ENCODE results near the gene ACOT13. TPM values are rescaled to one million over a fixed set of nuclear protein-coding genes. Genes with fewer than 3 reads are reported as not detected.
"Not testable (repeated sequence)": the region's sequence is repeated elsewhere in the genome, so short reads cannot be mapped to it uniquely, and the experiment has no call there.

ACOT13 gene
- total RNA-seq, 4 donors from 2014 or later, result 4.8 to 14.7 (median 10.9) TPM

DNA sequence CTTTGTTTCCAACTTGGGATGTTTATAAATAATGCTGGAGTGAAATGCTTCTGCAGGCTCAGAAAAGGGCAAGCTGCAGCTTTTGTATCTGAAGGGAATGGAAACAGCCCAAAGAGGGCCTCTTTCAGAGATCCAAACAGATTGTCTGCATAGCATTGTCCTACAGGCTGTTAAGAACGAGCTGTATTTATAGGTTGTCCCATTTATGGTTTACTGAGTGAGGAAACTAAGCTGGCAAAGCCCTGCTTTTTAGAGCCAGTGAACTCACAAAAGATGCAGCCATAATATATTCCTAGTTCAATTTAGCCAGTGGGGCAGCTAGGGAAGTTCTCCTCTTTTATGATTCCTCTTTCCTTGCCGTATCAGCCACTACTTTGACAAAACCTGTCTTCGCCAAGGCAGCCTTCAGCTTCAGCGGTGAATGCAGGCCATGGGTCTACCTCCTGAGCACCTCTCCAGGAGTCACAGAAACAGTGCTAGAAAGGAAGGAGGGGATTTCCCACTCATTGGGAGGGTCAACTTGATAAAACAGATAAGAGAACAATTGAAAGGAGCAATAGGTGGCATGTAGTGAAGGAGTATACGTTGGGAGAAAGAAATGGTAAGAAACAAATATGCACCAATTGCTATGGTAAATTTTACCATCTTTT is 35.9 kb upstream of the ACOT13 start:
- no peak for DNase-seq (ENCODE audit: low spot score in 2 of 2)
- TF ChIP-seq, protein P1, sequence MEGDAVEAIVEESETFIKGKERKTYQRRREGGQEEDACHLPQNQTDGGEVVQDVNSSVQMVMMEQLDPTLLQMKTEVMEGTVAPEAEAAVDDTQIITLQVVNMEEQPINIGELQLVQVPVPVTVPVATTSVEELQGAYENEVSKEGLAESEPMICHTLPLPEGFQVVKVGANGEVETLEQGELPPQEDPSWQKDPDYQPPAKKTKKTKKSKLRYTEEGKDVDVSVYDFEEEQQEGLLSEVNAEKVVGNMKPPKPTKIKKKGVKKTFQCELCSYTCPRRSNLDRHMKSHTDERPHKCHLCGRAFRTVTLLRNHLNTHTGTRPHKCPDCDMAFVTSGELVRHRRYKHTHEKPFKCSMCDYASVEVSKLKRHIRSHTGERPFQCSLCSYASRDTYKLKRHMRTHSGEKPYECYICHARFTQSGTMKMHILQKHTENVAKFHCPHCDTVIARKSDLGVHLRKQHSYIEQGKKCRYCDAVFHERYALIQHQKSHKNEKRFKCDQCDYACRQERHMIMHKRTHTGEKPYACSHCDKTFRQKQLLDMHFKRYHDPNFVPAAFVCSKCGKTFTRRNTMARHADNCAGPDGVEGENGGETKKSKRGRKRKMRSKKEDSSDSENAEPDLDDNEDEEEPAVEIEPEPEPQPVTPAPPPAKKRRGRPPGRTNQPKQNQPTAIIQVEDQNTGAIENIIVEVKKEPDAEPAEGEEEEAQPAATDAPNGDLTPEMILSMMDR (IDR thresholded peaks at IDR 0.05), result no peak
- no peak for TF ChIP-seq POLR2A (IDR thresholded peaks at IDR 0.05)
- TF ChIP-seq POLR2AphosphoS5 (IDR thresholded peaks at IDR 0.05), result no peak
- no peak for TF ChIP-seq EP300 (IDR thresholded peaks at IDR 0.05)
- no peaks in the 10 kb centered on the region for H3K36me3 ChIP-seq
- H3K27ac ChIP-seq, result no peak overlapping the region
- no peaks in the 10 kb centered on the region for H3K9me3 ChIP-seq
- 66% methylated on average over 5 of the region's 5 CpGs for WGBS
- peaks cover 9% of the 10 kb centered on the region for H3K27me3 ChIP-seq
- H3K4me3 ChIP-seq, result no peak overlapping the region
- no peaks in the 10 kb centered on the region for H3K4me1 ChIP-seq

DNA sequence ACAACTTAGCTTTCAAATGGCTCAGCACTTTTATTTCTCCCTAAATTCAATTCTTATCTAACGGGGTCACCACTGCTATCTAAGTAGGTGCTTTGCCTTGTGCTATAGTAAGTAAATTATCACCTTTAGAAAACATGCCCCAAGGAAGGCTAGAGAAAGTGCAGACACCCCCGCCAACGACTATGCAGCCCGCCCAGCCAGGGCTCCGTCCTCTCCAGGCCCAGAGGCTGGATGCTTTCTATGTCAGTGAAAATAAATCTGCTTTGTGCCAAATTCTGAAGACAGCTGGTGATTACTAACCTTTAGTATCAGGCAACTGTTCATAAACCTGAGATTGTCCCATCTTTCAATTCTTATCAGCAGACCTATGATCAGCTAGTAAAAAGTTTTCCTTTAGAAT is 35.2 kb upstream of the ACOT13 start:
- Histone ChIP-seq H3K27me3 (peaks cover 9% of the 10 kb centered on the region), H3K36me3 (no peaks in the 10 kb centered on the region), H3K4me3 (no peak overlapping the region), H3K9me3 (no peaks in the 10 kb centered on the region), H3K27ac (no peak overlapping the region), H3K4me1 (no peaks in the 10 kb centered on the region)
- DNase-seq (ENCODE audit: low spot score in 2 of 2), result no peak
- whole genome bisulfite sequencing, result 40% methylated on average over 5 of the region's 5 CpGs
- TF ChIP-seq POLR2AphosphoS5 (IDR thresholded peaks at IDR 0.05), result no peak
- no peak for TF ChIP-seq POLR2A (IDR thresholded peaks at IDR 0.05)
- TF ChIP-seq, protein P1 (IDR thresholded peaks at IDR 0.05), result no peak
- no peak for TF ChIP-seq EP300 (IDR thresholded peaks at IDR 0.05)

DNA sequence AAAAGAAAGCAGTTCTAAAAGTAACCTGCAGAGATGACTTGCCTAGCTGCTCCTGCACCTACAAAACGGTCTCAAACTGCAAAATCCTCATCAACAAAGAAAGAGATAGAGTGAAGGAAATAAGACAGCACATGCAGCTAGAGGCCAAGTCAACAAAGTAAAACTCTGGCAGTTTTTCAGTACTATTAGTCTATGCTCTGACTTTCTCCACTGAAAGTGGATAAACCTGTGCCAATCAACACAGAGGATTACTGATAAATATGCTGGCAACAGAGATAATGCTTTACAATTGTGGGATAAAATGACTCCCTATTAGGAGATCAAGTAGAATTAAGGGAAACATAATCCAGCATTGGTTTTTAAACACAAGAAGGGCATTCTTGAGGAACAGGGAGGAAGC is 34.3 kb upstream of the ACOT13 start:
- TF ChIP-seq POLR2AphosphoS5 (IDR thresholded peaks at IDR 0.05) (no peak), POLR2A (IDR thresholded peaks at IDR 0.05) (no peak), EP300 (IDR thresholded peaks at IDR 0.05) (no peak)
- TF ChIP-seq, protein P1 (IDR thresholded peaks at IDR 0.05), result no peak
- H3K27ac ChIP-seq, result no peak overlapping the region
- peaks cover 9% of the 10 kb centered on the region for H3K27me3 ChIP-seq
- no peak for DNase-seq (ENCODE audit: low spot score in 2 of 2)
- 29% methylated on average over 1 of the region's 1 CpG for WGBS
- no peaks in the 10 kb centered on the region for H3K4me1 ChIP-seq
- H3K36me3 ChIP-seq, result no peaks in the 10 kb centered on the region
- no peaks in the 10 kb centered on the region for H3K9me3 ChIP-seq
- H3K4me3 ChIP-seq, result no peak overlapping the region

DNA sequence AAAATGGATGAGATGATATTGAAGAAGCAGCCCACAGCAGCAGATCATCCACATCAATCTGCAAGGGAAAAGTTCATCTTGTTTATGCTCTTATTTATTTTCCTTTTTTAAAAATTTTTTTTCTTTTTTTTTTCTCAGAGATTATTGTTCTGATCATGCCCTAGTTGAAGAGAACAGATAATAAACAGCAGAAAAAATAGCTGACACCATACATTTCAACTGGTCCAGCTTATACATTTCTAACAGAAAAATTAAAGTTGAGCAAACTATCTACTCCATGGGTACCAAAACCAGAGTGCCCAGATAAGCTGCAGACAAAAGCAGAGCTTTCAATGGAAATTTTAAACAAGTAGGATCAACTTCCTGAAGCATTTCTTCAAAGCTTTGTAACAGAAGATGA is 30.2 kb upstream of the ACOT13 start:
- Histone ChIP-seq H3K4me1 (no peaks in the 10 kb centered on the region), H3K4me3 (no peak overlapping the region), H3K27ac (no peak overlapping the region), H3K27me3 (peaks cover 9% of the 10 kb centered on the region), H3K36me3 (no peaks in the 10 kb centered on the region), H3K9me3 (no peaks in the 10 kb centered on the region)
- TF ChIP-seq POLR2AphosphoS5 (IDR thresholded peaks at IDR 0.05), result no peak
- TF ChIP-seq POLR2A (IDR thresholded peaks at IDR 0.05), result no peak
- TF ChIP-seq, protein P1 (IDR thresholded peaks at IDR 0.05), result no peak
- TF ChIP-seq EP300 (IDR thresholded peaks at IDR 0.05), result no peak
- DNase-seq (ENCODE audit: low spot score in 2 of 2), result no peak

DNA sequence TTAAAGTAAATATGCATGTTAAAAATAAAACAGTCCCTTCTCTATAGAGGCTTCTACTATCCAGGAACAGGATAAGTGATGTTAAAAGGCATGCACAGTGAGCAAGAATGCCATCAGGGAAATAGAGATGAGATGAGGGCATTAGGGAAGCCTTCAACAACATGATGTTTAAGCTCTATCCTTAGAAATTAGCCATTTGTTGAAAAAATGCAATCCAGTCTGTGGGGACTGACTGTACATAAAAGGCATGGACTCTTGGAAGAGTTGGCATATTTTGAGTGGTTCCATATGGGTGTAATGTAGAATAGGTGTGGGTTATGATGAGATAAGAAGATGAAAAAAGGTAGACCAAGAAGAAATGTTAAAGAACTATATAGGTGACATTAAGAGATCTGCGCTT is 26.7 kb upstream of the ACOT13 start:
- H3K9me3 ChIP-seq, result no peaks in the 10 kb centered on the region

DNA sequence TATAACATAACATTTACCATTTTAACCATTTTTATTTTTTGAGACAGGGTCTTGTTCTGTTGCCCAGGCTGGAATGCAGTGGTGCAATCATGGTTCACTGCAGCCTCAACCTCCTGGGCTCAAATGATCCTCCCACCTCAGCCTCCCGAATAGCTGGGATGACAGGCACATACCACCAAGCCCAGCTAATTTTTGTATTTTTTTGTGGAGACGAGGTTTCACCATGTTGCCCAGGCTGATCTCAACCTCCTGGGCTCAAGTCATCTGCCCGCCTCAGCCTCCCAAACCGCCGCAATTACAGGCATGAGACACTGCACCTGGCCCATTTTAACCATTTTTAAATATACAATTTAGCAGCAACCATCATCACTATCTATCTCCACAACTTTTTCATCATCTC is 26.2 kb upstream of the ACOT13 start:
- WGBS, result 92% methylated on average over 5 of the region's 5 CpGs
- H3K9me3 ChIP-seq; DNase-seq (ENCODE audit: low spot score in 2 of 2); H3K4me3 ChIP-seq; H3K4me1 ChIP-seq; H3K27ac ChIP-seq; H3K36me3 ChIP-seq: not testable (repeated sequence)
- H3K27me3 ChIP-seq, result peaks cover 12% of the 10 kb centered on the region

More for the DNA sequence above, 26.7 kb upstream of the ACOT13 start:
- Histone ChIP-seq H3K4me3 (no peak overlapping the region), H3K27ac (no peak overlapping the region), H3K36me3 (no peaks in the 10 kb centered on the region), H3K4me1 (peaks cover 1% of the 10 kb centered on the region), H3K27me3 (peaks cover 15% of the 10 kb centered on the region)
- DNase-seq (ENCODE audit: low spot score in 2 of 2), result no peak
- WGBS, result 95% methylated on average over 1 of the region's 1 CpG
- TF ChIP-seq, protein P1 (IDR thresholded peaks at IDR 0.05), result no peak
- TF ChIP-seq POLR2AphosphoS5 (IDR thresholded peaks at IDR 0.05) (no peak), EP300 (IDR thresholded peaks at IDR 0.05) (no peak), POLR2A (IDR thresholded peaks at IDR 0.05) (no peak)
